Central memory CD8-positive, alpha-beta T cell (primary cell): ENCODE results near the gene SMCO1.
"Not testable (repeated sequence)": the region's sequence is repeated elsewhere in the genome, so short reads cannot be mapped to it uniquely, and the experiment has no call there.

Experiments
- ATAC-seq: fragments of 150-1000 bp; cut with Tn5 transposase; replicated peaks from 2 replicates; pipeline ENCODE4 v1.10.0; 2022; ENCODE audit warnings: mild to moderate bottlenecking, moderate FRiP score, moderate number of reproducible peaks; ENCODE audit not compliant: poor library complexity, severe bottlenecking; ENCODE audit errors: extremely low read depth
- DNase-seq, 2 donors: peaks; one replicate each; pipeline ENCODE4 v3.0.0; 2021; ENCODE audit warnings: low spot score in 2 of 2
- H3K27ac Mint-ChIP-seq: one replicate; pipeline ENCODE4 v1.8.0; 2022; ENCODE audit warnings: low read depth, mild to moderate bottlenecking, moderate library complexity, mixed read lengths
- H3K27me3 Mint-ChIP-seq: one replicate; pipeline ENCODE4 v1.8.0; 2022; ENCODE audit warnings: mixed read lengths
- H3K36me3 Mint-ChIP-seq: one replicate; pipeline ENCODE4 v1.8.0; 2022; ENCODE audit warnings: mild to moderate bottlenecking, moderate library complexity, mixed read lengths; ENCODE audit not compliant: insufficient read depth
- H3K4me1 Mint-ChIP-seq: one replicate; pipeline ENCODE4 v1.8.0; 2022; ENCODE audit warnings: mixed read lengths
- H3K4me3 Mint-ChIP-seq: one replicate; pipeline ENCODE4 v1.8.0; 2022; ENCODE audit warnings: mild to moderate bottlenecking, moderate library complexity, mixed read lengths
- H3K9me3 Mint-ChIP-seq: one replicate; pipeline ENCODE4 v1.8.0; 2022; ENCODE audit warnings: mixed read lengths

SMCO1 gene

GRCh38 chr3:196463804-196464203, 51.3 kb downstream of the SMCO1 start:
- peaks cover under 1% of the 10 kb centered on the region for H3K4me1 Mint-ChIP-seq
- ATAC-seq (no peak), DNase-seq (no peak)
- H3K4me3 Mint-ChIP-seq = no peak overlapping the region
- no peaks in the 10 kb centered on the region for H3K27me3 Mint-ChIP-seq
- H3K27ac Mint-ChIP-seq = no peak overlapping the region
- H3K36me3 Mint-ChIP-seq = peaks cover 10% of the 10 kb centered on the region
- H3K9me3 Mint-ChIP-seq = no peaks in the 10 kb centered on the region

- no peak overlapping the region for H3K27ac Mint-ChIP-seq
- H3K4me1 Mint-ChIP-seq = no peaks in the 10 kb centered on the region
- no peak for DNase-seq
- no peak overlapping the region for H3K4me3 Mint-ChIP-seq
- no peaks in the 10 kb centered on the region for H3K27me3 Mint-ChIP-seq
- ATAC-seq = no peak
- H3K9me3 Mint-ChIP-seq = no peaks in the 10 kb centered on the region
- peaks cover 10% of the 10 kb centered on the region for H3K36me3 Mint-ChIP-seq
These were observed 51.7 kb downstream of the SMCO1 start for GRCh38 chr3:196463478-196463756.

GRCh38 chr3:196462680-196463477, 52.3 kb downstream of the SMCO1 start:
- not testable (repeated sequence) for H3K9me3 Mint-ChIP-seq, H3K4me3 Mint-ChIP-seq, ATAC-seq, H3K27ac Mint-ChIP-seq, H3K36me3 Mint-ChIP-seq, H3K27me3 Mint-ChIP-seq, H3K4me1 Mint-ChIP-seq, DNase-seq

GRCh38 chr3:196458063-196458462, 57.1 kb downstream of the SMCO1 start:
- H3K27me3 Mint-ChIP-seq = no peaks in the 10 kb centered on the region
- peak overlapping the region; percentile 41 for H3K27ac Mint-ChIP-seq
- H3K4me1 Mint-ChIP-seq = no peaks in the 10 kb centered on the region
- no peaks in the 10 kb centered on the region for H3K9me3 Mint-ChIP-seq
- ATAC-seq (no peak), DNase-seq (no peak)
- no peak overlapping the region for H3K4me3 Mint-ChIP-seq
- H3K36me3 Mint-ChIP-seq = peaks cover 5% of the 10 kb centered on the region

- H3K27ac Mint-ChIP-seq = peak overlapping the region; percentile 41
- not testable (repeated sequence) for DNase-seq, H3K36me3 Mint-ChIP-seq, H3K4me1 Mint-ChIP-seq, H3K27me3 Mint-ChIP-seq, H3K9me3 Mint-ChIP-seq, H3K4me3 Mint-ChIP-seq
- peak; percentile 68 for ATAC-seq
These were observed 57.7 kb downstream of the SMCO1 start for GRCh38 chr3:196457470-196457869.
